DMS53 treated with DMSO at 0.1 percent for 48 hours (cell line): ENCODE results near the gene FASTKD2.

Experiments used
- DNase-seq: peaks from one replicate; lab custom pipeline; 2025; ENCODE audit not compliant: unreplicated experiment; lab: John Stamatoyannopoulos, UW

The FASTKD2 gene

DNA sequence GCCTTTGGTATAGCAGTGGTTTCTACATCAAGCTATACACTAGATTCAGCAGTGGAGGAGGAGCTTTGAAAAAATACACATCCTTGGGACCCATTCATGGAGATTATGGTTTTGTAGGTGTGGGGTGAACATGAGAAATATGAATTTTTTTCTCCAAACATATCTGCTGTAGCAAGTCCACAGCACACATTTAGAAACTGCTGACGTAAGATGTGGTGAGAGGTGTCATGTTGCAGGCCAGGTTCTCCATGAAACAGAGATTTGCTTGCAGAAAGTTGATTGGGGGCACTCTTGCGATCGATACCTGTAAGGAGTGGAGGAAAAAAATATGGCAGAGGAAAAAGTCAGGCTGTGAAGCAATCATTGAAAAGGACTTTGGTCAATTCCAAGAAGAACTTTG, 67.9 kb downstream of the FASTKD2 start:
- DNase-seq = no peak

GRCh38 chr2:206836722-206837121, 71.3 kb downstream of the FASTKD2 start:
- DNase-seq = no peak

DNA sequence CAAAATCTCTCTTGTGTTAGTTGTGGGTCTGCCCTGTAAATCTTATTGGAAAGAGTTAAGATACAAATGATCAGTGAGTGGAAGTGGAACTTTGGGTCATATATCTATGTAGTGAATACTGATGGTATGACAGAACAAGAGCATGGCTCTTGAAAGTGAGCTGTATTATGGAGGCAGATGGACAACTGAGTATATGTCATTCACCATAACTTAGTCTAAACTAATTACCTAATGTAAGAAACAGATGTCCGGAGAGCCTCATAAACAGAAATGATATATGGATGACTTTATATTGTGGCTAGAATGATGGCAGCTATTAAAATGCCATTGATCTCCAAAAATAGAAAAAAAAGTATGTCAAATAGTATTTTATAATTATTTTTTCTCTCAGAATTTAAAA, 72.4 kb downstream of the FASTKD2 start:
- DNase-seq = no peak

GRCh38 chr2:206838690-206839089, 73.3 kb downstream of the FASTKD2 start:
- DNase-seq = no peak

- no peak for DNase-seq
Measured at GRCh38 chr2:206840999-206841398, 75.6 kb downstream of the FASTKD2 start.
